Ovary (tissue), 9 donors: Measurements from ENCODE around the gene LYRM4. TPM values are rescaled to one million over a fixed set of nuclear protein-coding genes. Genes with fewer than 3 reads are reported as not detected.

Experiments
- DNase-seq, 5 donors: peaks; one replicate each; pipeline ENCODE4 v3.0.0-alpha.2; 2019 to 2020
- H3K27ac ChIP-seq, 2 donors: fragments of 200-600 bp; one replicate each; pipeline versions ENCODE4 v1.5.1 to v1.8.0; 2019 to 2022
- H3K27me3 ChIP-seq: fragments of 200-600 bp; one replicate; pipeline ENCODE4 v1.8.0; 2022
- H3K36me3 ChIP-seq: fragments of 200-600 bp; sonication (generic); one replicate; pipeline ENCODE4 v1.5.1; 2019
- H3K4me1 ChIP-seq: one replicate; pipeline ENCODE4 v1.8.1; 2013; ENCODE audit warnings: mild to moderate bottlenecking, moderate library complexity; ENCODE audit not compliant: insufficient read depth
- H3K4me3 ChIP-seq: fragments of 200-600 bp; sonication (generic); one replicate; pipeline ENCODE4 v1.5.1; 2017
- H3K9me3 ChIP-seq, 2 donors: fragments of 200-600 bp in 1 of 2; sonication (generic) in 1 of 2; one replicate each; pipeline versions ENCODE4 v1.5.1 to v1.8.1; 2013 to 2019; ENCODE audit warnings: mild to moderate bottlenecking in 1 of 2, moderate library complexity in 1 of 2
- CTCF ChIP-seq, 3 donors: fragments of 450-650 bp in 2 of 3; fragments of 200-600 bp in 1 of 3; IDR thresholded peaks; one replicate each; pipeline versions ENCODE4 v1.5.1 to v1.8.0; 2016 to 2022; ENCODE audit warnings: antibody characterized with exemption in 3 of 3, mild to moderate bottlenecking in 1 of 3
- EP300 ChIP-seq: sonication (generic); formaldehyde crosslinking; IDR thresholded peaks from one replicate; pipeline ENCODE4 v1.6.1; 2017; ENCODE audit warnings: antibody characterized with exemption
- POLR2A ChIP-seq: fragments of 450-650 bp; IDR thresholded peaks from one replicate; pipeline ENCODE4 v1.6.1; 2017; ENCODE audit warnings: antibody characterized with exemption, mild to moderate bottlenecking, moderate library complexity
- WGBS, 3 donors: extraction: QIAGEN DNeasy Blood & Tissue Kit in 1 of 3; methylation state at CpG; one replicate each; pipeline versions ENCODE4 v1.1.5 to v1.1.7; 2013 to 2017; 5-methylcytosine and 5-hydroxymethylcytosine counted together
- intact Hi-C, 4 donors: fragments of 100-400 bp; cut with DNase I; formaldehyde crosslinking; loops; one replicate each; pipeline versions ENCODE4 v1.11.0 to v1.15.1; 2022 to 2023
- polyA plus RNA-seq, 2 donors: library from polyadenylated mRNA; stranded (reverse); fragments of 200-250 nt in 1 of 2; fragments of 350-450 nt in 1 of 2; fragmentation: Illumina TruSeq in 1 of 2; extraction: RNeasy Lipid Tissue Mini Kit (QIAGEN cat#74804) in 1 of 2; gene quantifications; one replicate each; pipeline ENCODE4 v1.2.3, GENCODE V29; 2013 to 2014
- total RNA-seq, 7 donors: library from RNA; depleted of rRNA in 2 of 7; stranded (reverse); fragments of >200 nt in 2 of 7; fragmentation: NEBNext Ultra II Directional in 3 of 7; extraction: Animal tissue kit (Norgen Biotek cat#: 25700) in 3 of 7; gene quantifications; one replicate each; pipeline versions ENCODE4 v1.1.0 to v1.2.4, GENCODE V29; 2016 to 2023
- donor health status: DM: no; HTN: no; CAD: no; lungs with moderate emphysema.
- donor health status: DM: no; HTN: no; CAD: no.
- donor health status: Bipolar disorder and iron deficiency.
- donor health status: DM: yes; HTN: yes; CAD: no.
- donor health status: DM: no; HTN: no; CAD: no.
- donor health status: DM: yes; HTN: yes; CAD: no.

LYRM4 gene
- total and polyA plus RNA-seq, 9 donors, result 28.0 to 38.2 (median 33.6) TPM

GRCh38 chr6:5076931-5077330 lies 183.8 kb downstream of the LYRM4 start:
- Histone ChIP-seq H3K4me1 (no peaks in the 10 kb centered on the region), H3K27me3 (no peaks in the 10 kb centered on the region), H3K4me3 (no peak overlapping the region), H3K27ac (no peak overlapping the region), H3K9me3 (no peaks in the 10 kb centered on the region), H3K36me3 (no peaks in the 10 kb centered on the region)
- no peak for TF ChIP-seq CTCF (IDR thresholded peaks at IDR 0.05)
- intact Hi-C loops, result no loop called here
- 93 to 95% (median 94%) methylated on average over 11 of the region's 11 CpGs for WGBS, 3 donors
- DNase-seq, result no peak

- no peak for DNase-seq
- H3K4me3 ChIP-seq, result no peak overlapping the region
- no peaks in the 10 kb centered on the region for H3K36me3 ChIP-seq
- intact Hi-C loops, result no loop called here
- no peaks in the 10 kb centered on the region for H3K4me1 ChIP-seq
- 78 to 87% (median 85%) methylated on average over 3 of the region's 3 CpGs for WGBS, 3 donors
- no peaks in the 10 kb centered on the region for H3K27me3 ChIP-seq
- no peak overlapping the region for H3K27ac ChIP-seq
- H3K9me3 ChIP-seq, result no peaks in the 10 kb centered on the region
- TF ChIP-seq CTCF (IDR thresholded peaks at IDR 0.05) (no peak), EP300 (no peak), POLR2A (no peak)
These were observed 186.8 kb downstream of the LYRM4 start for GRCh38 chr6:5073992-5074391.

- intact Hi-C loops, result no loop called here
- H3K36me3 ChIP-seq, result no peaks in the 10 kb centered on the region
- no peak overlapping the region for H3K4me3 ChIP-seq
- H3K27ac ChIP-seq, result no peak overlapping the region
- H3K27me3 ChIP-seq, result no peaks in the 10 kb centered on the region
- 81 to 91% (median 89%) methylated on average over 7 of the region's 7 CpGs for WGBS, 3 donors
- no peak for DNase-seq
- TF ChIP-seq CTCF (IDR thresholded peaks at IDR 0.05) (no peak), POLR2A (no peak), EP300 (no peak)
- H3K9me3 ChIP-seq, result no peaks in the 10 kb centered on the region
- H3K4me1 ChIP-seq, result no peaks in the 10 kb centered on the region
These were observed 188.3 kb downstream of the LYRM4 start for GRCh38 chr6:5072440-5072839.

GRCh38 chr6:5071216-5071615 lies 189.5 kb downstream of the LYRM4 start:
- no peak for DNase-seq
- H3K27ac ChIP-seq, result no peak overlapping the region
- no peaks in the 10 kb centered on the region for H3K9me3 ChIP-seq
- H3K27me3 ChIP-seq, result no peaks in the 10 kb centered on the region
- intact Hi-C loops, result no loop called here
- 83 to 91% (median 84%) methylated on average over 2 of the region's 2 CpGs for WGBS, 3 donors
- no peaks in the 10 kb centered on the region for H3K36me3 ChIP-seq
- H3K4me3 ChIP-seq, result no peak overlapping the region
- TF ChIP-seq EP300 (no peak), CTCF (IDR thresholded peaks at IDR 0.05) (no peak), POLR2A (no peak)
- no peaks in the 10 kb centered on the region for H3K4me1 ChIP-seq
